ENCODE data around the gene CASQ1. TPM values are rescaled to one million over a fixed set of nuclear protein-coding genes. Genes with fewer than 3 reads are reported as not detected.

CASQ1 gene
- total RNA-seq, 1 donor from 2014 or later, result 0.41 TPM

GRCh38 chr1:160251011-160251410, 60.6 kb downstream of the CASQ1 start:
- peaks cover 6% of the 10 kb centered on the region for H3K36me3 ChIP-seq
- intact Hi-C loops (cut with DNase I), result loop anchor here (10.0 kb wide), 1 partner anchor 56 kb away; the partner anchor contains the start of gene CASQ1
- no peaks in the 10 kb centered on the region for H3K9me3 ChIP-seq
- H3K27me3 ChIP-seq, result no peaks in the 10 kb centered on the region
- no peak for ATAC-seq
- H3K4me1 ChIP-seq, result peaks cover 4% of the 10 kb centered on the region
- TF ChIP-seq CTCF (IDR thresholded peaks at IDR 0.05), result no peak
- no peak overlapping the region for H3K4me3 ChIP-seq
- no peak for DNase-seq
- H3K27ac ChIP-seq, result no peak overlapping the region

Other genes with a start within 250 kb of the CASQ1 start
- gene IGSF9, start 245.0 kb upstream of the CASQ1 start, total RNA-seq, result 2.2 TPM
- gene SLAMF9, start 236.3 kb upstream of the CASQ1 start, total RNA-seq, result not detected
- gene PIGM, start 158.6 kb upstream of the CASQ1 start, total RNA-seq, result 7.1 TPM
- not detected for gene KCNJ10, start 120.4 kb upstream of the CASQ1 start, total RNA-seq
- not detected for gene KCNJ9, start 109.0 kb upstream of the CASQ1 start, total RNA-seq
- gene IGSF8, start 92.0 kb upstream of the CASQ1 start, total RNA-seq, result 37.5 TPM
- 5.6 TPM for gene ATP1A2, start 74.8 kb upstream of the CASQ1 start, total RNA-seq
- gene ATP1A4, start 39.0 kb upstream of the CASQ1 start, total RNA-seq, result 0.96 TPM
- gene PEA15, start 14.8 kb downstream of the CASQ1 start, total RNA-seq, result 175 TPM
- gene DCAF8, start 72.0 kb downstream of the CASQ1 start, total RNA-seq, result 130 TPM
- 64.2 TPM for gene PEX19, start 94.6 kb downstream of the CASQ1 start, total RNA-seq
- 142 TPM for gene COPA, start 152.7 kb downstream of the CASQ1 start, total RNA-seq
- 91.9 TPM for gene NCSTN, start 152.8 kb downstream of the CASQ1 start, total RNA-seq
- not detected for gene NHLH1, start 176.5 kb downstream of the CASQ1 start, total RNA-seq
- gene VANGL2, start 210.0 kb downstream of the CASQ1 start, total RNA-seq, result 6.3 TPM

Data from upper lobe of right lung (tissue), 1 donor.